H9 (cell line): ENCODE results near the gene LMCD1. TPM values are rescaled to one million over a fixed set of nuclear protein-coding genes. Genes with fewer than 3 reads are reported as not detected.

Experiments
- DNase-seq: peaks from one replicate; pipeline ENCODE4 v3.0.0-alpha.2; 2017
- H2AFZ ChIP-seq: one replicate; pipeline ENCODE4 v1.6.1; 2013; ENCODE audit warnings: mild to moderate bottlenecking, low read length, control low read depth, moderate library complexity
- H2AK5ac ChIP-seq: 2 replicates; pipeline ENCODE4 v1.6.1; 2013; ENCODE audit warnings: low read length, control low read depth, mixed read lengths; ENCODE audit not compliant: insufficient read length
- H2BK120ac ChIP-seq: one replicate; pipeline ENCODE4 v1.6.1; 2013; ENCODE audit warnings: low read depth, mild to moderate bottlenecking, low read length, control low read depth, inconsistent platforms; ENCODE audit not compliant: poor library complexity, severe bottlenecking
- H2BK12ac ChIP-seq: 2 replicates; pipeline ENCODE4 v1.6.1; 2013; ENCODE audit warnings: low read length, control low read depth, mixed read lengths, low read depth; ENCODE audit not compliant: insufficient read length
- H2BK15ac ChIP-seq: 2 replicates; pipeline ENCODE4 v1.6.1; 2013; ENCODE audit warnings: low read depth, low read length, control low read depth
- H2BK20ac ChIP-seq: one replicate; pipeline ENCODE4 v1.6.1; 2013; ENCODE audit warnings: low read depth, mild to moderate bottlenecking, low read length, control low read depth, inconsistent platforms; ENCODE audit not compliant: poor library complexity, severe bottlenecking
- H2BK5ac ChIP-seq: 2 replicates; pipeline ENCODE4 v1.6.1; 2013; ENCODE audit warnings: low read length, control low read depth, mixed read lengths; ENCODE audit not compliant: insufficient read length
- H3K14ac ChIP-seq: 2 replicates; pipeline ENCODE4 v1.6.1; 2013; ENCODE audit warnings: low read length, control low read depth; ENCODE audit not compliant: insufficient read depth
- H3K18ac ChIP-seq: 2 replicates; pipeline ENCODE4 v1.6.1; 2013; ENCODE audit warnings: low read depth, mild to moderate bottlenecking, mixed read lengths, low read length, control low read depth; ENCODE audit not compliant: insufficient read length
- H3K23ac ChIP-seq: 2 replicates; pipeline ENCODE4 v1.6.1; 2013; ENCODE audit warnings: low read length, control low read depth, mixed read lengths, low read depth; ENCODE audit not compliant: insufficient read length
- H3K23me2 ChIP-seq: 2 replicates; pipeline ENCODE4 v1.6.1; 2013; ENCODE audit warnings: low read depth, mild to moderate bottlenecking, mixed read lengths, low read length, control low read depth; ENCODE audit not compliant: insufficient read length, poor library complexity, severe bottlenecking
- H3K27ac ChIP-seq: 2 replicates; pipeline ENCODE4 v1.5.1; 2013; ENCODE audit warnings: low read length, control low read depth, mixed read lengths, low read depth; ENCODE audit not compliant: insufficient read length
- H3K27me3 ChIP-seq: 2 replicates; pipeline ENCODE4 v1.6.1; 2013; ENCODE audit warnings: low read length, control low read depth, inconsistent platforms; ENCODE audit not compliant: insufficient read depth
- H3K4ac ChIP-seq: 2 replicates; pipeline ENCODE4 v1.6.1; 2013; ENCODE audit warnings: low read depth, mild to moderate bottlenecking, control low read depth, inconsistent platforms, low read length, moderate library complexity
- H3K4me1 ChIP-seq: 2 replicates; pipeline ENCODE4 v1.6.1; 2013; ENCODE audit warnings: low read length, control low read depth, inconsistent platforms; ENCODE audit not compliant: insufficient read depth
- H3K4me2 ChIP-seq: 2 replicates; pipeline ENCODE4 v1.6.1; 2013; ENCODE audit warnings: low read length, control low read depth, mixed read lengths; ENCODE audit not compliant: insufficient read length, insufficient read depth
- H3K56ac ChIP-seq: 2 replicates; pipeline ENCODE4 v1.6.1; 2013; ENCODE audit warnings: low read depth, mild to moderate bottlenecking, mixed read lengths, low read length, control low read depth; ENCODE audit not compliant: insufficient read length
- H3K79me1 ChIP-seq: 2 replicates; pipeline ENCODE4 v1.6.1; 2013; ENCODE audit warnings: low read depth, mild to moderate bottlenecking, moderate library complexity, low read length, control low read depth, inconsistent platforms; ENCODE audit not compliant: insufficient read depth, poor library complexity, severe bottlenecking
- H3K79me2 ChIP-seq: 2 replicates; pipeline ENCODE4 v1.6.1; 2013; ENCODE audit warnings: low read length, control low read depth, inconsistent platforms; ENCODE audit not compliant: insufficient read depth
- H3K9ac ChIP-seq: 2 replicates; pipeline ENCODE4 v1.6.1; 2013; ENCODE audit warnings: low read length, control low read depth, mixed read lengths; ENCODE audit not compliant: insufficient read length; ENCODE audit errors: extremely low read depth
- H3K9me3 ChIP-seq: one replicate; pipeline ENCODE4 v1.6.1; 2013; ENCODE audit warnings: low read depth, low read length, inconsistent platforms; ENCODE audit not compliant: control insufficient read depth
- H3T11ph ChIP-seq: one replicate; pipeline ENCODE4 v1.6.1; 2013; ENCODE audit warnings: mild to moderate bottlenecking, low read length, control low read depth, inconsistent platforms
- H4K20me1 ChIP-seq: one replicate; pipeline ENCODE4 v1.6.1; 2013; ENCODE audit not compliant: control insufficient read depth, insufficient read length, insufficient read depth
- H4K5ac ChIP-seq: 2 replicates; pipeline ENCODE4 v1.6.1; 2013; ENCODE audit warnings: low read depth, mild to moderate bottlenecking, mixed read lengths, low read length, control low read depth; ENCODE audit not compliant: insufficient read length
- H4K8ac ChIP-seq: replicated peaks from 2 replicates; pipeline ENCODE4 v1.6.1; 2013; ENCODE audit warnings: low read length, control low read depth, mixed read lengths, low read depth; ENCODE audit not compliant: insufficient read length
- H4K91ac ChIP-seq: 2 replicates; pipeline ENCODE4 v1.6.1; 2013; ENCODE audit warnings: low read depth, mild to moderate bottlenecking, moderate library complexity, mixed read lengths, low read length, control low read depth; ENCODE audit not compliant: insufficient read length
- H3K27ac Mint-ChIP-seq, 3 experiments: 2 replicates in 2 of 3; 3 replicates in 1 of 3; pipeline ENCODE4 v1.8.0; 2020 to 2021; ENCODE audit warnings: mixed read lengths in 3 of 3, mild to moderate bottlenecking in 1 of 3, moderate library complexity in 1 of 3
- H3K27me3 Mint-ChIP-seq: 2 replicates; pipeline ENCODE4 v1.8.0; 2021; ENCODE audit warnings: low read depth, mild to moderate bottlenecking, moderate library complexity, mixed read lengths
- H3K36me3 Mint-ChIP-seq, 3 experiments: 2 replicates in 2 of 3; 3 replicates in 1 of 3; pipeline ENCODE4 v1.8.0; 2020 to 2021; ENCODE audit warnings: low read depth in 3 of 3, mixed read lengths in 3 of 3; ENCODE audit not compliant: insufficient read depth in 1 of 3
- H3K4me1 Mint-ChIP-seq, 2 experiments: 2 replicates each; pipeline ENCODE4 v1.8.0; 2020; ENCODE audit warnings: mixed read lengths in 2 of 2
- H3K4me3 Mint-ChIP-seq, 2 experiments: 2 replicates in 1 of 2; 3 replicates in 1 of 2; pipeline ENCODE4 v1.8.0; 2020 to 2021; ENCODE audit warnings: mild to moderate bottlenecking in 2 of 2, mixed read lengths in 2 of 2, moderate library complexity in 1 of 2
- H3K9me3 Mint-ChIP-seq, 2 experiments: 2 replicates in 1 of 2; 3 replicates in 1 of 2; pipeline ENCODE4 v1.8.0; 2020; ENCODE audit warnings: mild to moderate bottlenecking in 2 of 2, mixed read lengths in 2 of 2, moderate library complexity in 1 of 2
- CTCF ChIP-seq: fragments of 200-600 bp; sonication (generic); conservative IDR thresholded peaks from 3 replicates; pipeline ENCODE4 v1.8.0; 2021; ENCODE audit warnings: antibody characterized with exemption, mild to moderate bottlenecking
- WGBS: extraction: QIAGEN DNeasy Blood & Tissue Kit; methylation state at CpG from one replicate; pipeline ENCODE4 v1.1.7; 2013; ENCODE audit warnings: missing lambda C conversion rate, low lambda C conversion rate, mixed read lengths; ENCODE audit not compliant: insufficient read length; ENCODE audit errors: extremely low coverage; 5-methylcytosine and 5-hydroxymethylcytosine counted together
- total RNA-seq: library from RNA; stranded (reverse); gene quantifications from 2 replicates; pipeline ENCODE4 v1.2.1, GENCODE V29; 2021

LMCD1 gene
- total RNA-seq, 1 experiment from 2014 or later: 19.2 TPM

DNA sequence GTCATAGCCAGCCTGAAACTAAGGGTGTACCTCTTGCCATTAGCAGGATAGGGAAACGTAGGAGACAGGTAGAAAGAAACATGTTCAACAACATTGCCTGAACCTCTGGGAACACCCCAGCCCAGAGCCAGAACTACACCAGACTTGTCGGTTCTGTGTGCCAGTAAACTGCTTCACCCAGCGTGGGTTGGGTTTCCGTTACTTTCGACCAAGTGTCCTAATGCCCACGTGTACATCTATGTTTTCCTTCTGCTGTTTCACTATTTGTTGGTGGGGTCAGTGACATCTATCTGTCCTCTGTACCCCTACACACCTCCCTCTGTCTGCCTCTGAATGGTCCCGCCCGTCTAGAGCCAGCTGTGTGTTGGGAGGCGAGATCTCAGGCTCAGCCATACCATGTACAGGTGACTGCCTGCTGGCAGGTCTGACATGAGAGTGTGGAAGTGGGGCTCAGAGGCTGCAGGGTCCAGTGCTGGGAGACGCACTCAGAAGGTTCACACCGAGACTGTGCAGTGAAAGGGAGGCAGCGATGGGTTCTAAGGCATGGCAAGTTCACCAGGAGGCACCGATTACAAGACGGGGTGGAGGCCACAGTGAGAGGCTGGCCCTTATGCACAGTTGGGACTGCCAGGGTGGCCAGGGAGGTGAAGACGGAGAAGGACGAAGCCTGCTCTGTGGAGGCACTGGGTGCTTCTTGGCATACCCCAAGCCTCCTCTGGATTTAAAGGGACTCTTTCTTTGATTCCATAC is 106.6 kb downstream of the LMCD1 start:
- H3K27ac Mint-ChIP-seq: no peak overlapping the region
- Histone ChIP-seq H3K4me1 (no peaks in the 10 kb centered on the region), H3K9me3 (no peaks in the 10 kb centered on the region), H4K91ac (no peak overlapping the region), H3K23me2 (no peaks in the 10 kb centered on the region), H3K27me3 (no peaks in the 10 kb centered on the region), H3K4me2 (no peak overlapping the region), H2BK20ac (no peak overlapping the region), H3K14ac (no peak overlapping the region), H3K79me1 (no peaks in the 10 kb centered on the region), H3K4ac (no peak overlapping the region), H2AFZ (no peak overlapping the region), H3K27ac (no peak overlapping the region), H2BK120ac (no peak overlapping the region), H2BK12ac (no peak overlapping the region), H2BK5ac (no peak overlapping the region), H2BK15ac (no peak overlapping the region), H3K9ac (no peak overlapping the region), H4K5ac (no peak overlapping the region), H4K20me1 (no peaks in the 10 kb centered on the region), H4K8ac (no peak overlapping the region), H3K79me2 (no peaks in the 10 kb centered on the region), H2AK5ac (no peak overlapping the region), H3T11ph (no peak overlapping the region), H3K23ac (no peak overlapping the region), H3K56ac (no peak overlapping the region), H3K18ac (no peak overlapping the region)
- no peak overlapping the region for H3K4me3 Mint-ChIP-seq
- peaks cover 16 to 20% of the 10 kb centered on the region in 2 experiments for H3K4me1 Mint-ChIP-seq
- no peak for TF ChIP-seq CTCF
- peaks cover 0 to 6% (median 2%) of the 10 kb centered on the region in 3 experiments; a peak in 3 of 7 replicates for H3K36me3 Mint-ChIP-seq
- no peak for DNase-seq
- peaks cover 2% of the 10 kb centered on the region; the same call in 1 of the 2 replicates for H3K27me3 Mint-ChIP-seq
- WGBS: no CpG with 5 or more reads among the region's 16 CpGs
- no peaks in the 10 kb centered on the region for H3K9me3 Mint-ChIP-seq
